ENCODE data around the gene ERBB4.

Gene ERBB4

GRCh38 chr2:212073360-212073759, 465.2 kb downstream of the ERBB4 start:
- Histone ChIP-seq H3K4me1 (ENCODE audit: control insufficient read depth, low read length) (no peaks in the 10 kb centered on the region), H3K4me2 (ENCODE audit: low read length) (no peak overlapping the region), H3F3A (ENCODE audit: control insufficient read depth, insufficient read depth) (no peaks in the 10 kb centered on the region), H3K9me2 (replicated peaks; ENCODE audit: control insufficient read depth, low read length) (no peaks in the 10 kb centered on the region), H3K27me3 (ENCODE audit: control insufficient read depth, low read length) (no peaks in the 10 kb centered on the region), H3K4me3 (ENCODE audit: low read length) (no peak overlapping the region), H3K36me3 (ENCODE audit: control insufficient read depth, low read length) (no peaks in the 10 kb centered on the region), H4K20me1 (ENCODE audit: control insufficient read depth, insufficient read depth, low read depth, low read length) (no peaks in the 10 kb centered on the region), H3K27ac (ENCODE audit: low read depth, low read length) (no peak overlapping the region), H3K79me2 (ENCODE audit: control insufficient read depth, low read length) (no peaks in the 10 kb centered on the region), H3K9me3 (ENCODE audit: control insufficient read depth, insufficient read depth, low read length) (no peaks in the 10 kb centered on the region)
- TF ChIP-seq CTCF (IDR thresholded peaks at IDR 0.05; ENCODE audit: low read depth, low read length, poor library complexity, severe bottlenecking), result no peak
- no peak for TF ChIP-seq EZH2phosphoT487 (IDR thresholded peaks at IDR 0.05; ENCODE audit: borderline replicate concordance, low read length)

- no peaks in the 10 kb centered on the region for H4K20me1 ChIP-seq (ENCODE audit: control insufficient read depth, insufficient read depth, low read depth, low read length)
Measured at GRCh38 chr2:212066546-212066945, 472.1 kb downstream of the ERBB4 start.

GRCh38 chr2:212064318-212064717, 474.3 kb downstream of the ERBB4 start:
- Histone ChIP-seq H3K27me3 (ENCODE audit: control insufficient read depth, low read length) (no peaks in the 10 kb centered on the region), H3K79me2 (ENCODE audit: control insufficient read depth, low read length) (no peaks in the 10 kb centered on the region), H4K20me1 (ENCODE audit: control insufficient read depth, insufficient read depth, low read depth, low read length) (no peaks in the 10 kb centered on the region), H3K4me2 (ENCODE audit: low read length) (no peak overlapping the region), H3K9me2 (replicated peaks; ENCODE audit: control insufficient read depth, low read length) (no peaks in the 10 kb centered on the region), H3K4me1 (ENCODE audit: control insufficient read depth, low read length) (no peaks in the 10 kb centered on the region), H3K4me3 (ENCODE audit: low read length) (no peak overlapping the region), H3K9me3 (ENCODE audit: control insufficient read depth, insufficient read depth, low read length) (no peaks in the 10 kb centered on the region), H3F3A (ENCODE audit: control insufficient read depth, insufficient read depth) (no peaks in the 10 kb centered on the region), H3K27ac (ENCODE audit: low read depth, low read length) (no peak overlapping the region), H3K36me3 (ENCODE audit: control insufficient read depth, low read length) (no peaks in the 10 kb centered on the region)
- no peak for TF ChIP-seq EZH2phosphoT487 (IDR thresholded peaks at IDR 0.05; ENCODE audit: borderline replicate concordance, low read length)
- TF ChIP-seq CTCF (IDR thresholded peaks at IDR 0.05; ENCODE audit: low read depth, low read length, poor library complexity, severe bottlenecking), result no peak

More at GRCh38 chr2:212066546-212066945, 472.1 kb downstream of the ERBB4 start:
- H3K27ac ChIP-seq (ENCODE audit: low read depth, low read length), result no peak overlapping the region
- H3K36me3 ChIP-seq (ENCODE audit: control insufficient read depth, low read length), result no peaks in the 10 kb centered on the region
- no peaks in the 10 kb centered on the region for H3K9me2 ChIP-seq (replicated peaks; ENCODE audit: control insufficient read depth, low read length)
- no peaks in the 10 kb centered on the region for H3K79me2 ChIP-seq (ENCODE audit: control insufficient read depth, low read length)
- no peak overlapping the region for H3K4me3 ChIP-seq (ENCODE audit: low read length)
- no peaks in the 10 kb centered on the region for H3F3A ChIP-seq (ENCODE audit: control insufficient read depth, insufficient read depth)
- H3K4me1 ChIP-seq (ENCODE audit: control insufficient read depth, low read length), result no peaks in the 10 kb centered on the region
- no peaks in the 10 kb centered on the region for H3K27me3 ChIP-seq (ENCODE audit: control insufficient read depth, low read length)
- H3K4me2 ChIP-seq (ENCODE audit: low read length), result no peak overlapping the region
- no peaks in the 10 kb centered on the region for H3K9me3 ChIP-seq (ENCODE audit: control insufficient read depth, insufficient read depth, low read length)
- TF ChIP-seq EZH2phosphoT487 (IDR thresholded peaks at IDR 0.05; ENCODE audit: borderline replicate concordance, low read length) (no peak), CTCF (IDR thresholded peaks at IDR 0.05; ENCODE audit: low read depth, low read length, poor library complexity, severe bottlenecking) (no peak)

Measured in DOHH2 (cell line).